Right lobe of liver (tissue), 4 donors: ENCODE results near the gene RBP3.

Source experiments
- CTCF ChIP-seq, 4 donors: fragments of 200-600 bp in 3 of 4; fragments of 450-650 bp in 1 of 4; IDR thresholded peaks; one replicate each; pipeline versions ENCODE4 v1.5.1 to v1.8.0; 2016 to 2022; ENCODE audit warnings: antibody characterized with exemption in 4 of 4, mild to moderate bottlenecking in 2 of 4
- POLR2A ChIP-seq: fragments of 450-650 bp; IDR thresholded peaks from one replicate; pipeline ENCODE4 v1.6.1; 2017; ENCODE audit warnings: antibody characterized with exemption, mild to moderate bottlenecking
- donor health status: DM: no; HTN: no; CAD: no.
- donor health status: DM: no; HTN: no; CAD: no.
- donor health status: DM: no; HTN: yes; CAD: no.

- TF ChIP-seq CTCF (IDR thresholded peaks at IDR 0.05) (no peak), POLR2A (no peak)
Measured at GRCh38 chr10:47404937-47405336, 56.8 kb downstream of the RBP3 start.
